H54 (cell line): ENCODE results near the gene HES1.
"Not testable (repeated sequence)": the region's sequence is repeated elsewhere in the genome, so short reads cannot be mapped to it uniquely, and the experiment has no call there.

ENCODE experiments used
- DNase-seq: peaks from one replicate; pipeline ENCODE4 v3.0.0; 2011; ENCODE audit warnings: low spot score, mixed read lengths; ENCODE audit not compliant: insufficient read length
- FAIRE-seq: peaks from 3 replicates; lab custom pipeline; 2011; peaks lifted over from hg19 to GRCh38; lab: Jason Lieb, UNC
- POLR2A ChIP-seq: IDR thresholded peaks from 2 replicates; pipeline ENCODE4 v1.6.1; 2011; ENCODE audit warnings: low read depth, mild to moderate bottlenecking, low read length

The HES1 gene

GRCh38 chr3:194128202-194128918 is 7.6 kb upstream of the HES1 start:
- DNase-seq (no peak), FAIRE-seq (no peak)
- no peak for TF ChIP-seq POLR2A

GRCh38 chr3:194128919-194129295 is 7.0 kb upstream of the HES1 start:
- DNase-seq, FAIRE-seq: not testable (repeated sequence)

- FAIRE-seq (no peak), DNase-seq (no peak)
- TF ChIP-seq POLR2A = no peak
Measured at GRCh38 chr3:194129581-194130133, 6.3 kb upstream of the HES1 start.

DNA sequence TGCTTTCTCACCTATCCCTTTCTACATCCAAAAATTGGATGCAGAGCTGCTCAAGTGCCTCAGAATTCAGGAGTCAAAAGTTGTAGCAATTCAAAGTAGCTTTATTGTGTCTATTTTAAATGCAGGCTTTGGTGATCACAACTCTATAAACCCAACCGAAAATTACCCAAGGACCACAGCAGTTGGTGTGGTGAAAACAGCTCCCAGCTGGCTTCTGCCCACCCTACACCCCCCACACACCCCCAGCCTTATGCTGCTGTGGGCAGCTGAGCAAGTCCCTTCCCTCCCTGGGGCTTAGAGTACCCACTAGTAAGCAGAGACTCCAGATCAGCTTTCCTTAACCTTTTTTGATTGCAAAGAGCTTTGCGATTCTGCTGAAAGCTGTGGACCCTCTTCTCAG is 5.8 kb upstream of the HES1 start:
- no peak for DNase-seq
- no peak for FAIRE-seq
- TF ChIP-seq POLR2A = no peak

- TF ChIP-seq POLR2A = no peak
- DNase-seq (no peak), FAIRE-seq (no peak)
Measured at GRCh38 chr3:194130807-194131589, 5.0 kb upstream of the HES1 start.

- TF ChIP-seq POLR2A = no peak
Measured at GRCh38 chr3:194132465-194133286, 3.3 kb upstream of the HES1 start.

GRCh38 chr3:194133661-194134230 is 2.2 kb upstream of the HES1 start:
- no peak for FAIRE-seq
- TF ChIP-seq POLR2A = 0 out of 2 replicates have a peak, but pooled peaks have one; percentile 19
- peak; percentile 61 for DNase-seq

More at GRCh38 chr3:194132465-194133286, 3.3 kb upstream of the HES1 start:
- FAIRE-seq = no peak
- no peak for DNase-seq

GRCh38 chr3:194134231-194134756 is 1.7 kb upstream of the HES1 start:
- DNase-seq (peak; percentile 47), FAIRE-seq (no peak)
- 0 out of 2 replicates have a peak, but pooled peaks have one; percentile 2 for TF ChIP-seq POLR2A

DNA sequence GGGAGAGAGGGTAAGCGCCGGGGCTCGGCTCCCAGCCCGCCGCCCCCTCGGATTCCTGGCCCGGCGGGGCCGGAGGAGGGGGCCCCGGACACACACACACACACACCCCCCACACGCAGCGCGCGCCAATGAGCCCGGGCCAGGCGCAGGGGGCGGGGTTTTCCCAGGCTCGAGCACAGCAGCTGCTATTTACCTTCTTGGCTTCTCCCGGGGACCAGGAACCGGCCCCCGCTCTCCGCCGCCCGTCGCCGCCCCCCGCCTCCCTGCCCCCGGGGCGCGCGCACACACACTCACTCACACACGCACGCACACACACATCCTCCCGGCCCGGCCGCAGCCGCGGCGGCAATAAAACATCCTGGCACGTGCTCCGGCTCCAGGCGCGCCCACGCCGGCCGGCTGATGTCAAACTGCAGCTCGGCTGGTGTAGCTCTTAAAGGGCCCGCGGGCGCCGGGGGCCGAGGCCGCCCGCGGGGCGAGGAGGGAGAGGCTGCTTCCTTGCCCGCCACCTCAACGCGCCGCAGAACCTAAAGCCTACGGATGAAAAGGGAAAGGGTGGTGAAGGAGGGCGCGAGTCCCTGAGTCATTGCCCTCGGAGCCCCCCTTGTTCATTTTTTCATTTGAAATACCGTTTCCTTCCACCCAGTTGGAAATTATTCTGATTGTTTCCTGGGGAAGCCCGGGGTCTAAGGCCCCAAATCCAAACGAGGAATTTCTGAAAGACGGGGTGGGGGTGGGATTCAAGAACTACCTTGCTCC is 1.0 kb upstream of the HES1 start:
- TF ChIP-seq POLR2A = no peak
- DNase-seq (peak; percentile 97), FAIRE-seq (no peak)

DNA sequence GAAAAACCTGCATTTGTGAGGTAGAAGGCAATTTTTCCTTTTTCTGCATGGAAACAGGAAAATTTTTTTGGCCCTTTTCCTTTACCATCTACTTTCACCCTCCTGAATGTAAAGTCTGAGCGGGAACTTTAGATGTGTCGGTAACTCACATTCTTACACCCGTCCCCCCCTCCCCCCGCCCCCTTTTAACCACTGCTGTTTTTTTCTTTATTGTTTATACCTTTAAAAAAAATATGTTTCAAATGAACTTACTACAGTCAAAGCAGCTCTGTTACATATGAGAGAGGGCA is 487 bp upstream of the HES1 start:
- DNase-seq (no peak), FAIRE-seq (no peak)
- no peak for TF ChIP-seq POLR2A

- FAIRE-seq (no peak), DNase-seq (no peak)
- no peak for TF ChIP-seq POLR2A
Measured at GRCh38 chr3:194136519-194137007, 615 bp downstream of the HES1 start.

DNA sequence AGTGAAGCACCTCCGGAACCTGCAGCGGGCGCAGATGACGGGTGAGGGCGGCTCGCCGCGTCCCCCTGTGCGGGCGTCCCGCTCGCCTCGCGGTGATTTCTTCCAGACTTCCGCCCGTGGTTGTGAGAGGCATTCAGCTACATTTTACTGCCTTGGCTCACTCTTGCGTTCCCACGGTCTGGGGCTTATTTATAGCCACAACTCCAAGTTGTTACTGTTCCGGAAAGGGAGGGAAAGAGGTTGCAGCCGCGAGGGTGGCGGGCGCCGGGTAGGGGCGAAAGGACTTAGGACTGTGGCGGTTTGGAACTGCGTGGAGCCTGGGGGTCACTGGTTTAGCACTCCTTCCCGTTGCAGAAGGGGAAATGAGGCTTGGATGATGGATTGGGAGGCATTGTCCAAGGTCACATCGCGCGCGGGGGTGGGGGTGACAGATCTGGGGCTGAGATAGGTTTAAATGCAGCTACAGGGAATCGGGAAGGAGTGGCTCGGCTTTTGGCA is 1.1 kb downstream of the HES1 start:
- TF ChIP-seq POLR2A = no peak
- no peak for FAIRE-seq
- DNase-seq = peak; percentile 57
